Measurements from ENCODE around the gene CATSPER1.

Gene CATSPER1

GRCh38 chr11:66048547-66049323, 22.5 kb upstream of the CATSPER1 start, which contains the start of gene GAL3ST3:
GAL3ST3 (minus strand) TSS chr11:66049161; CDS start chr11:66045415, 3,746 bp downstream.
- H3K9ac ChIP-seq (ENCODE audit: insufficient read length) = no peak within 1 kb of the TSS
- DNase-seq (ENCODE audit: low read depth, low spot score) = no peak

GRCh38 chr11:66047541-66048365, 21.5 kb upstream of the CATSPER1 start:
- DNase-seq (ENCODE audit: low read depth, low spot score) = no peak
- no peaks in the 10 kb centered on the region for H3K9me3 ChIP-seq (ENCODE audit: low read depth, low read length)
- H3K9ac ChIP-seq (ENCODE audit: insufficient read length) = no peak overlapping the region
- no peak overlapping the region for H3K4me3 ChIP-seq
- H3K27ac ChIP-seq = no peak overlapping the region
- no peaks in the 10 kb centered on the region for H3K36me3 ChIP-seq (ENCODE audit: insufficient read depth, low read length)
- TF ChIP-seq EZH2 (IDR thresholded peaks at IDR 0.05) (no peak), FOXP2 (optimal IDR thresholded peaks at IDR 0.05; ENCODE audit: control extremely low read depth, extremely low read length, insufficient read depth) (no peak), POLR2AphosphoS5 (IDR thresholded peaks at IDR 0.05; ENCODE audit: borderline replicate concordance, low read depth, low read length) (no peak)

More at GRCh38 chr11:66048547-66049323, 22.5 kb upstream of the CATSPER1 start, which contains the start of gene GAL3ST3:
- H3K27ac ChIP-seq = no peak within 1 kb of the TSS
- H3K9me3 ChIP-seq (ENCODE audit: low read depth, low read length) = no peaks in the 10 kb centered on the region
- no peak within 1 kb of the TSS for H3K4me3 ChIP-seq
- no peak for TF ChIP-seq FOXP2 (optimal IDR thresholded peaks at IDR 0.05; ENCODE audit: control extremely low read depth, extremely low read length, insufficient read depth)
- H3K36me3 ChIP-seq (ENCODE audit: insufficient read depth, low read length) = peaks cover 5% of the 10 kb centered on the region; the same call in 1 of the 2 replicates

- H3K9ac ChIP-seq (ENCODE audit: insufficient read length) = no peak overlapping the region
These were observed 20.6 kb upstream of the CATSPER1 start for GRCh38 chr11:66046901-66047300.

GRCh38 chr11:66045177-66045639, 18.9 kb upstream of the CATSPER1 start:
- Histone ChIP-seq H3K36me3 (ENCODE audit: insufficient read depth, low read length) (no peaks in the 10 kb centered on the region), H3K9me3 (ENCODE audit: low read depth, low read length) (no peaks in the 10 kb centered on the region), H3K4me3 (peak overlapping the region; percentile 33; the same call in 1 of the 2 replicates), H3K27ac (no peak overlapping the region), H3K9ac (ENCODE audit: insufficient read length) (no peak overlapping the region)
- TF ChIP-seq POLR2AphosphoS5 (IDR thresholded peaks at IDR 0.05; ENCODE audit: borderline replicate concordance, low read depth, low read length) = no peak
- no peak for TF ChIP-seq FOXP2 (optimal IDR thresholded peaks at IDR 0.05; ENCODE audit: control extremely low read depth, extremely low read length, insufficient read depth)
- no peak for TF ChIP-seq EZH2 (IDR thresholded peaks at IDR 0.05)
- DNase-seq (ENCODE audit: low read depth, low spot score) = peak; percentile 50

More at GRCh38 chr11:66046901-66047300, 20.6 kb upstream of the CATSPER1 start:
- H3K27ac ChIP-seq = no peak overlapping the region
- H3K9me3 ChIP-seq (ENCODE audit: low read depth, low read length) = no peaks in the 10 kb centered on the region
- no peak for DNase-seq (ENCODE audit: low read depth, low spot score)
- TF ChIP-seq FOXP2 (optimal IDR thresholded peaks at IDR 0.05; ENCODE audit: control extremely low read depth, extremely low read length, insufficient read depth) (no peak), POLR2AphosphoS5 (IDR thresholded peaks at IDR 0.05; ENCODE audit: borderline replicate concordance, low read depth, low read length) (no peak), EZH2 (IDR thresholded peaks at IDR 0.05) (no peak)
- H3K36me3 ChIP-seq (ENCODE audit: insufficient read depth, low read length) = no peaks in the 10 kb centered on the region
- H3K4me3 ChIP-seq = no peak overlapping the region

GRCh38 chr11:66044757-66045156, 18.5 kb upstream of the CATSPER1 start:
- TF ChIP-seq POLR2AphosphoS5 (IDR thresholded peaks at IDR 0.05; ENCODE audit: borderline replicate concordance, low read depth, low read length) (no peak), FOXP2 (optimal IDR thresholded peaks at IDR 0.05; ENCODE audit: control extremely low read depth, extremely low read length, insufficient read depth) (no peak), EZH2 (IDR thresholded peaks at IDR 0.05) (no peak)
- no peak for DNase-seq (ENCODE audit: low read depth, low spot score)
- Histone ChIP-seq H3K4me3 (peak overlapping the region; percentile 33; the same call in 1 of the 2 replicates), H3K36me3 (ENCODE audit: insufficient read depth, low read length) (no peaks in the 10 kb centered on the region), H3K27ac (no peak overlapping the region), H3K9me3 (ENCODE audit: low read depth, low read length) (no peaks in the 10 kb centered on the region), H3K9ac (ENCODE audit: insufficient read length) (no peak overlapping the region)

GRCh38 chr11:66042996-66043906, 17.0 kb upstream of the CATSPER1 start:
- Histone ChIP-seq H3K27ac (no peak overlapping the region), H3K4me3 (no peak overlapping the region), H3K9ac (ENCODE audit: insufficient read length) (no peak overlapping the region), H3K9me3 (ENCODE audit: low read depth, low read length) (no peaks in the 10 kb centered on the region), H3K36me3 (ENCODE audit: insufficient read depth, low read length) (no peaks in the 10 kb centered on the region)
- no peak for TF ChIP-seq POLR2AphosphoS5 (IDR thresholded peaks at IDR 0.05; ENCODE audit: borderline replicate concordance, low read depth, low read length)
- TF ChIP-seq EZH2 (IDR thresholded peaks at IDR 0.05) = no peak
- no peak for TF ChIP-seq FOXP2 (optimal IDR thresholded peaks at IDR 0.05; ENCODE audit: control extremely low read depth, extremely low read length, insufficient read depth)
- DNase-seq (ENCODE audit: low read depth, low spot score) = no peak

GRCh38 chr11:66042227-66042995, 16.1 kb upstream of the CATSPER1 start:
- no peak for TF ChIP-seq EZH2 (IDR thresholded peaks at IDR 0.05)
- no peak for TF ChIP-seq FOXP2 (optimal IDR thresholded peaks at IDR 0.05; ENCODE audit: control extremely low read depth, extremely low read length, insufficient read depth)
- TF ChIP-seq POLR2AphosphoS5 (IDR thresholded peaks at IDR 0.05; ENCODE audit: borderline replicate concordance, low read depth, low read length) = no peak
- H3K9ac ChIP-seq (ENCODE audit: insufficient read length) = no peak overlapping the region
- no peak for DNase-seq (ENCODE audit: low read depth, low spot score)
- no peaks in the 10 kb centered on the region for H3K9me3 ChIP-seq (ENCODE audit: low read depth, low read length)
- H3K4me3 ChIP-seq = no peak overlapping the region
- no peaks in the 10 kb centered on the region for H3K36me3 ChIP-seq (ENCODE audit: insufficient read depth, low read length)
- no peak overlapping the region for H3K27ac ChIP-seq

Data from SK-N-MC (cell line).